ENCODE measurements around the gene TRAT1. TPM values are rescaled to one million over a fixed set of nuclear protein-coding genes. Genes with fewer than 3 reads are reported as not detected.

The TRAT1 gene
- total RNA-seq, 5 donors from 2014 or later (not counting 1 experiment from before 2014, with no cell fraction given), result 91.3 to 146 (median 113) TPM

DNA sequence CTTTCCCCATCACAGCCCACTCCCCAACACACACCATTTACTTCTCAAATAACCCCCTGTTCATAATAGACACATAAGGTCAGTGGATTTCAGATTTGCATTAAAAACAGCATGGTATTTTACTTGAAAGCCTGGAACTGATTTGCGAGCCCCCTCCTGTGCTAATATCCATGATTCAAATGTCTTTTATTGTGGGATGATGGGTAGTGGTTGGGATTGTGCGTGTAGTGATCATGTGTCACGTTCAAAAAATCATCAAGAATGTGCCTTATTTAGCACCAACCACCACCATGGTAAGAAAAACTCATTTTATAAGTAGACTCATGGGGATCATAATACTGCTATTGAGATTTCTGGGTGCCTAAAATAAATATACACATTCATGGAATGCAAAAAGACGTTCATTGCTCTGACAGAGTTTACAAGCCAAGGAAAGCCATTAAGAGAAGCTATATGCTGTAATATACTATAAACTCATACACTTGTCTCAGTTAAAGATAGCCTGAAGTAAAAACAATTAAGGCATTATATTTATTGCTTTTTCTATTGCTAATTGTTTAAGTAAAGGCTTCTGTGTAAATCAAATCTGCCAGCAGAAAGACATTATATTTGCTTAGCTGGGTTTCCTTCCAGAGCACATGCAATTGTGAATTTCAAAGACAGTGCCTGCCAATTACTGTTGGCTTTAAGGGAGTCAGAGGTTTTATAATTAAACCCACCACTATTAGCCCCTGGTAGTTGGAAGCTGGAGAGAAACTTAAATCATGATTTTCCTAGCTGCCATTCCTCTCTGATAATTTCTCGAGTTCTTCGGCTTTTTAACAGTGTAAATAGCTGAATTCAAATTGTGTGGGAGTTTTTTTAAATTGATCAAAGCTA is 4.0 kb downstream of the TRAT1 start:
- ATAC-seq (replicated peaks in 1 of 4) (no peak), DNase-seq (no peak)
- WGBS (ENCODE audit: insufficient coverage), result no CpG with 5 or more reads among the region's 6 CpGs
- Mint-ChIP-seq H3K4me1 (peaks cover 52 to 70% (median 66%) of the 10 kb centered on the region in 3 donors), H3K27ac (peak overlapping the region; percentile 85 to 90), H3K27me3 (no peaks in the 10 kb centered on the region), H3K9me3 (peaks cover 0 to 3% (median 0%) of the 10 kb centered on the region in 3 donors), H3K36me3 (peaks cover 47% of the 10 kb centered on the region), H3K4me3 (peak overlapping the region; percentile 81 to 88 (median 85))
- peak overlapping the region; percentile 38 for H3K27ac ChIP-seq (ENCODE audit: low read length)
- CTCF ChIA-PET, result interaction anchor here (0.6 to 1.7 kb wide), 5 partner anchors 8 to 224 kb away, joined by 3 to 6 read pairs (median 3); no protein-coding TSS in a partner anchor
- H3K27me3 ChIP-seq (replicated peaks in 1 of 2; ENCODE audit: control insufficient read depth in 2 of 2, extremely low read depth in 1 of 2, insufficient read depth in 2 of 2, low read length in 1 of 2), result no peaks in the 10 kb centered on the region
- peaks cover 15 to 39% of the 10 kb centered on the region in 2 experiments for H3K4me1 ChIP-seq (ENCODE audit: control insufficient read depth in 1 of 2, extremely low read depth in 1 of 2, insufficient read depth in 2 of 2, low read length in 2 of 2)
- no peaks in the 10 kb centered on the region for H3K9me3 ChIP-seq
- H3K4me3 ChIP-seq (ENCODE audit: control insufficient read depth in 1 of 2, extremely low read depth in 1 of 2, low read length in 1 of 2), result peak overlapping the region; percentile 55 to 61
- POLR2A ChIA-PET, result interaction anchor here (0.6 to 1.3 kb wide), 4 partner anchors 12 to 31 kb away, joined by 3 to 5 read pairs (median 4); no protein-coding TSS in a partner anchor
- peaks cover 0 to 11% of the 10 kb centered on the region in 2 donors for H3K36me3 ChIP-seq (ENCODE audit: control insufficient read depth in 2 of 2, extremely low read depth in 1 of 2, insufficient read depth in 1 of 2, low read length in 1 of 2)

GRCh38 chr3:108830381-108830780 is 7.8 kb downstream of the TRAT1 start:
- peaks cover 82 to 94% (median 89%) of the 10 kb centered on the region in 3 donors for H3K4me1 Mint-ChIP-seq
- no peak overlapping the region for H3K4me3 ChIP-seq (ENCODE audit: control insufficient read depth in 1 of 2, extremely low read depth in 1 of 2, low read length in 1 of 2)

GRCh38 chr3:108830991-108831614 is 8.5 kb downstream of the TRAT1 start:
- no peak overlapping the region for H3K4me3 ChIP-seq (ENCODE audit: control insufficient read depth in 1 of 2, extremely low read depth in 1 of 2, low read length in 1 of 2)
- H3K27ac ChIP-seq (ENCODE audit: low read length), result peak overlapping the region; percentile 69

More at GRCh38 chr3:108830381-108830780, 7.8 kb downstream of the TRAT1 start:
- no CpG with 5 or more reads among the region's 3 CpGs for WGBS (ENCODE audit: insufficient coverage)
- DNase-seq (no peak), ATAC-seq (replicated peaks in 1 of 4) (no peak)
- Mint-ChIP-seq H3K4me3 (peak overlapping the region; percentile 52 to 73 (median 67)), H3K27me3 (no peaks in the 10 kb centered on the region), H3K36me3 (peaks cover 63% of the 10 kb centered on the region), H3K9me3 (peaks cover 0 to 3% (median 0%) of the 10 kb centered on the region in 3 donors), H3K27ac (peak overlapping the region; percentile 78 to 95)
- Histone ChIP-seq H3K4me1 (ENCODE audit: control insufficient read depth in 1 of 2, extremely low read depth in 1 of 2, insufficient read depth in 2 of 2, low read length in 2 of 2) (peaks cover 25 to 58% of the 10 kb centered on the region in 2 experiments), H3K36me3 (ENCODE audit: control insufficient read depth in 2 of 2, extremely low read depth in 1 of 2, insufficient read depth in 1 of 2, low read length in 1 of 2) (peaks cover 0 to 19% of the 10 kb centered on the region in 2 donors), H3K27ac (ENCODE audit: low read length) (peak overlapping the region; percentile 69), H3K27me3 (replicated peaks in 1 of 2; ENCODE audit: control insufficient read depth in 2 of 2, extremely low read depth in 1 of 2, insufficient read depth in 2 of 2, low read length in 1 of 2) (no peaks in the 10 kb centered on the region), H3K9me3 (no peaks in the 10 kb centered on the region)
- POLR2A ChIA-PET, result interaction anchor here (1.0 to 1.2 kb wide), 3 partner anchors 8 to 225 kb away, joined by 3 to 5 read pairs (median 5); no protein-coding TSS in a partner anchor
- CTCF ChIA-PET, result interaction anchor here (0.6 to 1.2 kb wide), 5 partner anchors 9 to 111 kb away, joined by 3 to 6 read pairs (median 5); no protein-coding TSS in a partner anchor

DNA sequence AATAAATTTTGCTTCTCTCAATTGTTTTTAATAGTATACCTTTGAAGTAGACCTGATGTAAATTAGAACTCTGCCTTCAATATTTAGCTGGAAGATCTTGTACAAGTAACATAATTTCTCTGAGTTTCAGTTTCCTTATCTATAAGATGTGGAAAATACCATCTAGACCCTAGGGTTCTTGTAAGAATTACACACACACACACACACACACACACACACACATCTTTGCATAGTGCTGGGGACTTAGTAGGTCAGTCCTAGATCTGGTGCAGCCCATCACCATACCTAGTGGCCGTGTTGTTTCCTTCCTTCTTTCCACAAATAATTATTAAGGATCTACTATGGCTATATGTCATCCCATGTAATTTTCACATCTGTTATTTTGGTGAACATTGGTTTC is 11.0 kb downstream of the TRAT1 start:
- Mint-ChIP-seq H3K36me3 (peaks cover 61% of the 10 kb centered on the region), H3K4me3 (peak overlapping the region; percentile 67 to 83 (median 73)), H3K4me1 (peaks cover 91 to 93% (median 92%) of the 10 kb centered on the region in 3 donors), H3K27ac (peak overlapping the region; percentile 78 to 95), H3K27me3 (no peaks in the 10 kb centered on the region), H3K9me3 (peaks cover 0 to 3% (median 0%) of the 10 kb centered on the region in 3 donors)
- no peaks in the 10 kb centered on the region for H3K27me3 ChIP-seq (replicated peaks in 1 of 2; ENCODE audit: control insufficient read depth in 2 of 2, extremely low read depth in 1 of 2, insufficient read depth in 2 of 2, low read length in 1 of 2)
- peaks cover 0 to 20% of the 10 kb centered on the region in 2 donors for H3K36me3 ChIP-seq (ENCODE audit: control insufficient read depth in 2 of 2, extremely low read depth in 1 of 2, insufficient read depth in 1 of 2, low read length in 1 of 2)
- WGBS (ENCODE audit: insufficient coverage), result no CpG with 5 or more reads among the region's 1 CpG
- DNase-seq (no peak), ATAC-seq (replicated peaks in 1 of 4) (no peak)
- H3K4me3 ChIP-seq (ENCODE audit: control insufficient read depth in 1 of 2, extremely low read depth in 1 of 2, low read length in 1 of 2), result peak overlapping the region; percentile 2 to 18
- H3K4me1 ChIP-seq (ENCODE audit: control insufficient read depth in 1 of 2, extremely low read depth in 1 of 2, insufficient read depth in 2 of 2, low read length in 2 of 2), result peaks cover 34 to 70% of the 10 kb centered on the region in 2 experiments
- H3K27ac ChIP-seq (ENCODE audit: low read length), result peak overlapping the region; percentile 72
- H3K9me3 ChIP-seq, result no peaks in the 10 kb centered on the region
- ChIA-PET POLR2A (interaction anchor here (0.6 to 2.0 kb wide), 6 partner anchors 9 to 541 kb away, joined by 3 to 8 read pairs (median 4); no protein-coding TSS in a partner anchor), CTCF (interaction anchor here (0.6 to 2.3 kb wide), 8 partner anchors 9 to 1559 kb away, joined by 3 to 12 read pairs (median 4); no protein-coding TSS in a partner anchor)

More at GRCh38 chr3:108830991-108831614, 8.5 kb downstream of the TRAT1 start:
- no peaks in the 10 kb centered on the region for H3K27me3 Mint-ChIP-seq
- H3K4me3 Mint-ChIP-seq, result peak overlapping the region; percentile 52 to 73 (median 67)
- no peaks in the 10 kb centered on the region for H3K9me3 ChIP-seq
- H3K27ac Mint-ChIP-seq, result peak overlapping the region; percentile 78 to 95
- peaks cover 0 to 3% (median 0%) of the 10 kb centered on the region in 3 donors for H3K9me3 Mint-ChIP-seq
- H3K36me3 Mint-ChIP-seq, result peaks cover 62% of the 10 kb centered on the region
- peaks cover 30 to 57% of the 10 kb centered on the region in 2 experiments for H3K4me1 ChIP-seq (ENCODE audit: control insufficient read depth in 1 of 2, extremely low read depth in 1 of 2, insufficient read depth in 2 of 2, low read length in 2 of 2)
- DNase-seq, result no peak
- ChIA-PET CTCF (interaction anchor here (0.7 to 1.2 kb wide), 4 partner anchors 9 to 69 kb away, joined by 5 to 6 read pairs (median 6); no protein-coding TSS in a partner anchor), POLR2A (interaction anchor here in 1 of 2 donors (1.0 to 1.7 kb wide), 2 partner anchors 9 to 225 kb away, joined by 3 to 5 read pairs; no protein-coding TSS in a partner anchor)
- 40% methylated on average over 1 of the region's 4 CpGs for WGBS (ENCODE audit: insufficient coverage)
- no peaks in the 10 kb centered on the region for H3K27me3 ChIP-seq (replicated peaks in 1 of 2; ENCODE audit: control insufficient read depth in 2 of 2, extremely low read depth in 1 of 2, insufficient read depth in 2 of 2, low read length in 1 of 2)
- no peak for ATAC-seq (replicated peaks in 1 of 4)
- peaks cover 0 to 19% of the 10 kb centered on the region in 2 donors for H3K36me3 ChIP-seq (ENCODE audit: control insufficient read depth in 2 of 2, extremely low read depth in 1 of 2, insufficient read depth in 1 of 2, low read length in 1 of 2)
- peaks cover 87 to 94% (median 88%) of the 10 kb centered on the region in 3 donors for H3K4me1 Mint-ChIP-seq

- peak overlapping the region in 1 of 2 donors; percentile 18 for H3K4me3 ChIP-seq (ENCODE audit: control insufficient read depth in 1 of 2, extremely low read depth in 1 of 2, low read length in 1 of 2)
- WGBS (ENCODE audit: insufficient coverage), result no CpG with 5 or more reads among the region's 1 CpG
- peak overlapping the region; percentile 78 to 95 for H3K27ac Mint-ChIP-seq
- no peaks in the 10 kb centered on the region for H3K27me3 Mint-ChIP-seq
- DNase-seq (peak in 1 of 35 experiments; percentile 62), ATAC-seq (replicated peaks in 1 of 4) (peak; percentile 46 to 53 (median 51))
- CTCF ChIA-PET, result interaction anchor here (1.1 to 2.3 kb wide), 5 partner anchors 8 to 81 kb away, joined by 3 to 12 read pairs (median 7); partner anchors contain the start of gene TRAT1 (in 1 of the 2)
- peaks cover 65% of the 10 kb centered on the region for H3K36me3 Mint-ChIP-seq
- H3K36me3 ChIP-seq (ENCODE audit: control insufficient read depth in 2 of 2, extremely low read depth in 1 of 2, insufficient read depth in 1 of 2, low read length in 1 of 2), result peaks cover 0 to 24% of the 10 kb centered on the region in 2 donors
- H3K4me1 Mint-ChIP-seq, result peaks cover 91 to 96% (median 92%) of the 10 kb centered on the region in 3 donors
- no peaks in the 10 kb centered on the region for H3K9me3 Mint-ChIP-seq
- H3K27me3 ChIP-seq (replicated peaks in 1 of 2; ENCODE audit: control insufficient read depth in 2 of 2, extremely low read depth in 1 of 2, insufficient read depth in 2 of 2, low read length in 1 of 2), result no peaks in the 10 kb centered on the region
- H3K27ac ChIP-seq (ENCODE audit: low read length), result peak overlapping the region; percentile 72
- POLR2A ChIA-PET, result interaction anchor here (0.7 to 2.0 kb wide), 5 partner anchors 10 to 282 kb away, joined by 3 to 8 read pairs (median 4); no protein-coding TSS in a partner anchor
- peaks cover 33 to 72% of the 10 kb centered on the region in 2 experiments for H3K4me1 ChIP-seq (ENCODE audit: control insufficient read depth in 1 of 2, extremely low read depth in 1 of 2, insufficient read depth in 2 of 2, low read length in 2 of 2)
- no peaks in the 10 kb centered on the region for H3K9me3 ChIP-seq
- peak overlapping the region; percentile 67 to 83 (median 73) for H3K4me3 Mint-ChIP-seq
These were observed 12.0 kb downstream of the TRAT1 start for GRCh38 chr3:108834551-108834950.
